Suprapubic skin (tissue), 4 donors: ENCODE data around the gene CTDSP2.

ENCODE experiments used
- CTCF ChIP-seq, 2 donors: fragments of 200-600 bp in 1 of 2; fragments of 450-650 bp in 1 of 2; sonication (generic) in 1 of 2; IDR thresholded peaks; one replicate each; pipeline ENCODE4 v1.5.1; 2016 to 2019; ENCODE audit warnings: antibody characterized with exemption in 2 of 2, mild to moderate bottlenecking in 1 of 2, moderate library complexity in 1 of 2
- EP300 ChIP-seq: sonication (generic); formaldehyde crosslinking; IDR thresholded peaks from one replicate; pipeline ENCODE4 v1.6.1; 2017; ENCODE audit warnings: antibody characterized with exemption
- POLR2A ChIP-seq, 2 donors: fragments of 450-650 bp; IDR thresholded peaks; one replicate each; pipeline ENCODE4 v1.6.1; 2017; ENCODE audit warnings: antibody characterized with exemption in 2 of 2, mild to moderate bottlenecking in 2 of 2, moderate library complexity in 2 of 2
- POLR2AphosphoS5 ChIP-seq, 3 donors: sonication (generic); formaldehyde crosslinking; IDR thresholded peaks; one replicate each; pipeline ENCODE4 v1.6.1; 2017; ENCODE audit warnings: antibody characterized with exemption in 3 of 3

- TF ChIP-seq CTCF (IDR thresholded peaks at IDR 0.05) = no peak
- no peak for TF ChIP-seq EP300
- no peak for TF ChIP-seq POLR2A (IDR thresholded peaks at IDR 0.05)
- TF ChIP-seq POLR2AphosphoS5 (IDR thresholded peaks at IDR 0.05) = no peak
These were observed 41.3 kb upstream of the CTDSP2 start for GRCh38 chr12:57887631-57888408.
